ENCODE results near the gene SLTM.
"Not testable (repeated sequence)": the region's sequence is repeated elsewhere in the genome, so short reads cannot be mapped to it uniquely, and the experiment has no call there.

The SLTM gene

DNA sequence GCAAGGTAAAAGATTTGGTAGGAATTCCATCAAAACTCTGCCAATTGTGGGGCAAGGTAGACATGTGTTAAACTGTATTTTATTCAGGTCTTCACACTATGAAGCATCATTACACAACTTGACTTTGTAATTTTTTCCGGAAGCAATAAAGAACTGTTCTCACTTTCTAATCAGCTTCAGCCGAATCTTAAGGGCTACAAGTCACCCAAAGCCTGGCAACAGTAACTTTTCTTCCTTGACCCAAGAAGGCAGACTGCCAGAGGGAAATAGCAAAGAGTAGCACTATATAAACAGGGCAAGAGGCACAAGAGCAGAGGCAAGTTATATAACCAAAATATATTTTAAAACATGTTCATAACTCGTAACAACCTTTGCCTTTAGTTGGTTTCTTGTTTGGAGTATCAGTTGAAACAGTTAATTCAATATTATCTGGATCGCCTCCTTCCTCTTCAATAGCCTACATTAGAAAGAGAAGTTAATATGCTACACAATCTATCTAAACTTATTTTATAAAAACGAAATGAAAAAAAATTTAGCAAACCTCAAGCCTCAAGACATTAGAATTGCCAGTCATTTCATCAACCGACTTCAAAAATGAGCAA is 1.4 kb downstream of the SLTM start:
- Histone ChIP-seq H3K4me3 (peak overlapping the region; percentile 49 to 81 (median 78)), H3K27ac (peak overlapping the region in 20 of 21 experiments; percentile 94 to 100 (median 99))

DNA sequence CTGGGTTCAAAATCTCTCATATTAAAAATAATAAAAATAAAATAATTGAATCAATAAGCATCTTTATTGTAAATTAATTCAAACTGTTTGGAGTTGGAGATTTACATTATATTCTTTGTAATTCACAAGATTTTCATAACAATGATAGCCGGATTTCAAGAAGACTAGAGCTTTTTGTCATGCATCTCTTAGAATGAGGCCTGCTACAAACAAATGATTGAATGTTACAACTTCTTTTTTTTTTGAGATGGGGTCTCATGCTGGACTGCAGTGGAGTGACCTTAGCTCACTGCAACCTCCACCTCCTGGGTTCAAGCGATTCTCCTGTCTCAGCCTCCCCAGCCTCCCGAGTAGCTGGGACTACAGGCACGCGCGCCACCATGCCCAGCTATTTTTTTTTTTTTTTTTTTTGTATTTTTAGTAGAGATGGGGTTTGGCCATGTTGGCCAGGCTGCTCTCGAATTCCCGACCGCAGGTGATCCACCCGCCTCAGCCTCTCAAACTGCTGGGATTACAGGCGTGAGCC is 3.5 kb downstream of the SLTM start:
- no peak overlapping the region for H3K4me3 ChIP-seq
- H3K27ac ChIP-seq = no peak overlapping the region

DNA sequence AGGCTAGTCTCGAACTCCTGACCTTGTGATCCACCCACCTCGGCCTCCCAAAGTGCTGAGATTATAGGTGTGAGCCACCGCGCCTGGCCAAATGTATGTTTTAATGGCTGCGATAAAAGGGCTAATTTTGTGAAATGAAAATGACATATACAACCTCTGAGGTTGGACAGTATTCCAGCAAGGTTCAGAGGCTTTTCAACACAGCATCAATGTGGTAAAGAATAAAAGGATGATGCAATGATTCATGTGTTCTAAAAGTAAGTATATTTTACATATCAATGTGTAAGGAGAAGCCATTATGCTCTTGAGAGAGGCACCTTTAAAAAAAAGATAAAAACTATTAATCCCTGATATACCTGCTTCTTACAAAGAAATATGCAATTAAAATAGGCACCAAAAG is 6.7 kb downstream of the SLTM start:
- H3K27ac ChIP-seq = no peak overlapping the region
- no peak overlapping the region for H3K4me3 ChIP-seq

DNA sequence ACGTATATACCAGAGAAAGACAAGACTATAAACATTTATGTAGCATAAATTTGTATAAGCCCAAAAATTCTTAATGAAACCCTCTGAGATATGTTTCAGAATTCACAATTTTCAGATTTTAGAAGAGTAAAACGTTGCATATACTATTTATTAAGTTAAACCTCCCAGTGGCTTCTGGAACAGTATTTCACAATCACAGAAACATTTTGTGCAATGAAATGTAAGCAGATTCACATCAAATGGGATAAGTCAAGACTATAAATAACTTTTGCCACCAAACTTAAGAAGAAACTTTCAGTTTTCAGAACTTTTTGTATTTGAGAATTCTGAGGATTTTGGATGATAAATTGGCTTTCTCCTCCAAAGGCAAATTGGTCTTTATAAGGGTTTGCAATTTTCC is 9.2 kb downstream of the SLTM start:
- H3K27ac ChIP-seq = peak overlapping the region in 6 of 21 experiments; percentile 6 to 57 (median 37)
- H3K4me3 ChIP-seq = no peak overlapping the region

DNA sequence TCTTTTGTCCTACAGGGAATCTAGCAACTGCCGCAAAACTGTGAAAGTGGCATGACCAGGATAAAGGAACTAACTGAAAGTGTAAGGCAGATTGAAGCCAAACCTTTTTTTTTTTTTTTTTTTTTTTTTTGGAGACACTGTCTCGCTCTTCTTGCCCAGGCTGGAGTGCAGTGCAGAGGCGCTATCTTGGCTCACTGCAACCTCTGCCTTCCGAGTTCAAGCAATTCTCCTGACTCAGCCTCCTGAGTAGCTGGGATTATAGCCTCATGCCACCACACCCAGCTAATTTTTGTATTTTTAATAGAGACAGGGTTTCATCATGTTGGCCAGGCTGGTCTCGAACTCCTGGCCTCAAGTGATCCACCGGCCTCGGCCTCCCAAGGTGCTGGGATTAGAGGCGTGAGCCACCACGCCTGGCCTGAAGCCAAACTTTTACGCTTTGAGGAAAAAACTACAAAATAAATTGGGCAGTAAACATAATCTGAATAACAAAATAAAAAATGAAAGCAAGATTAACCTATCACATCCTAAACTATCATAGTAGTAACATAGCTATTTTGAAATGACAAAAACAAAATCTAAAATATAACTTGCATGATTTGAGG is 9.7 kb downstream of the SLTM start:
- H3K4me3 ChIP-seq = no peak overlapping the region
- H3K27ac ChIP-seq = peak overlapping the region in 6 of 21 experiments; percentile 6 to 57 (median 34)

DNA sequence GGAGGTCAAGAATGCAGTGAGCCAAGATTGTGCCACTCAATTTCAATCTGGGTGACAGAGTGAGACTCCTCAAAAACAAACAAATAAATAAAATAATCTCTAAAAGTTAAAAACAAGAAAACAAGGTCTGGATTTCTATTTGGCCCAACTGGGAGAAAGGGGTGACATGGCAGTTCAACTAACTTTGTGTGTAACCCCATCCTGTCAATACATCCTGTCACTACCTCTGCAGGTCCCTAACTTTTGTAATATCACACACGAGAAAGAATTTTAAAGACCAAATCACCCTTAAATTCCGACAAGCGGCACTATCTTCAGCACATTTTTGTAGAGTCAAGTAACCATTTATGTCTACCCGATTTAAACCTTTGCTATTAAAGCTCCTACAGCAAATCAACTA is 10.2 kb downstream of the SLTM start:
- H3K4me3 ChIP-seq = no peak overlapping the region
- peak overlapping the region in 2 of 21 experiments; percentile 31 to 38 for H3K27ac ChIP-seq

DNA sequence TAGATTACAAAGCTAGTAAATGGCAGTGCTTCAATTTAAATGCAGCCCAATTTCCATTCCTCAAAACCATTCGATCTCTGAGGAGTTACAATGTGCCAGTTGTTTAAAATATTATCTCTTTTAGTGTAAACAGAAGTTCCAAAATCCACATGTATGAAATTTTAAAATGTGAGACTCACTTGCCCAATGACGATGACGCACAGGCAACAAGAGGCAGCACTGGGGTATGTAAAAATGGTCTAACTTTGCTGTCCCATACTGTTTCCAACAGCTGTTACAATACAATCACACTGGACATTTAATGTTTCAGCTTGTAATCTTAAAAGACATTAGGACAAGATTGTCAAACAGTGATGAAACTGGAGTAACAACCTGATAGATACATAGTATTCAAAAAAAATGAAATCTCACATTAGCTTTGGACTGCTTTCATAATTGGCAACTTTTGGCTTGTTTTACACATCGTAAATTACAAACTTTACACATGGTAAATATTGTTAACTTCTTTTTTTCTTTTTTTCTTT is 12.2 kb downstream of the SLTM start:
- no peak overlapping the region for H3K27ac ChIP-seq
- H3K4me3 ChIP-seq = no peak overlapping the region

DNA sequence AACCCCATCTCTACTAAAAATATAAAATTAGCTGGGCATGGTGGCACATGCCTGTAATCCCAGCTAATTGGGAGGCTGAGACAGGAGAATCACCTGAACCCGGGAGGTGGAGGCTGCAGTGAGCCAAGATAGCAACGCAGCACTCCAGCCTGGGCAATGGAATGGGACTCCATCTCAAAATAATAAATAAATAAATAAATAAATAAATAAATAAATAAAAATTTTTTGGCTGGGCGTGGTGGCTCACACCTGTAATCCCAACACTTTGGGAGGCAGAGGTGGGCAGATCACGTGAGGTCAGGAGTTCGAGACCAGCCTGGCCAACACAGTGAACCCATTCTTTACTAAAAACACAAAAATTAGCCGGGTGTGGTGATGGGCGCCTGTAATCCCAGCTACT is 13.0 kb downstream of the SLTM start:
- H3K4me3 ChIP-seq, H3K27ac ChIP-seq: not testable (repeated sequence)

DNA sequence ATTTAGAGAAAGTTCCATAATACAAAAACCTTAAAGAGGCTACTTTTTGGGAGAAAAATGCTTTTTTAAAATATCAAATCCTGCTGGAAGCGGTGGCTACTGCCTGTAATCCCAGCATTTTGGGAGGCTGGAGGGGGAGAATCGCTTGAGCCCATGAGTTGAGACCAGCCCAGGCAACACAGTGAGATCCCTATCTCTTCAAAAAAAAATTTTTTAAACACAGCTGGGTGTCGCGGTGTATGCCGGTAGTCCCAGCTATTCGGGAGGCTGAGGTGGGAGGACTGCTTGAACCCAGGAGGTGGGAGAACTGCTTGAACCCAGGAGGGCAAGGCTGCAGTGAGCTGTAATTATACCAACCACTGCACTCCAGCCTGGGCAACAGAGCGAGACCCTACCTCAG is 14.2 kb downstream of the SLTM start:
- Histone ChIP-seq H3K4me3 (no peak overlapping the region), H3K27ac (no peak overlapping the region)

DNA sequence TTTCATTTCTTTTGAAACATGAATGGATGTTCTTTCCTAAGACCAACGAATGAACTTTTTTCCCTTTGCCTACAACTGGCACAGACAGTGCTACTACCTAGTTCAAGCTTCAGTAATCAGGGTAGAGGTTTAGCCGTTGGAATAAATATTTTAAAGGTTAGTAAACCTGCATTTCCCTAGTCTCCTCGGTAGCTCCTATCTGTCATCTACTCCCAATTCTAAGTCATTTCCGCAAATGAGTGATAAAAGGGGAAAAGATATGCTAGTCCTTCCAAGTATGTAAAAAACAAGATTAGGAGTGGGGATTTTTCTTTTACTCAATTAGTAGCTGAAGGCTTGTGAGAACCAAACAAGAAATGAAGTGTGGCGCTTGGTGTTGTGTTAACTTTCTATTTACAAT is 15.2 kb downstream of the SLTM start:
- Histone ChIP-seq H3K27ac (no peak overlapping the region), H3K4me3 (no peak overlapping the region)

DNA sequence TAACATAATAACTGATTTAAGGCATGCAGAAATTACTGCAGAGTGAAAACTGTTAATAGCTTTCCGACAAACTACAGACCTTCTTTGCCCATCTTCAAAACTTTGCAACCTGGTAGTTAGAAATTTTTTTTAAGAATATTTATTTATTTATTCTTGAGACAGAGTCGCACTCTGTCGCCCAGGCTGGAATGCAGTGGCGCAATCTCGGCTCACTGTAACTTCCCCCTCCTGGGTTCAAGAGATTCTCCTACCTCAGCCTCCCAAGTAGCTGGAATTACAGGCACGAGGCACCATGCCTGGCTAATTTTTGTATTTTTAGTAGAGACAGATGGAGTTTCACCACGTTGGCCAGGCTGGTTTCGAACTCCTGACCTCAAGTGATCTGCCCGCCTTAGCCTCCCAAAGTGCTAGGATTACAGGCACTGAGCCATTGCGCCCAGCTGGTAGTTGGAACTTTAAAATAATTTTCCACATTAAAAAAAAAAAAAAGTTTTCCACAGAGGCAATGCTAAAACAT is 15.8 kb downstream of the SLTM start:
- H3K4me3 ChIP-seq, H3K27ac ChIP-seq: not testable (repeated sequence)

DNA sequence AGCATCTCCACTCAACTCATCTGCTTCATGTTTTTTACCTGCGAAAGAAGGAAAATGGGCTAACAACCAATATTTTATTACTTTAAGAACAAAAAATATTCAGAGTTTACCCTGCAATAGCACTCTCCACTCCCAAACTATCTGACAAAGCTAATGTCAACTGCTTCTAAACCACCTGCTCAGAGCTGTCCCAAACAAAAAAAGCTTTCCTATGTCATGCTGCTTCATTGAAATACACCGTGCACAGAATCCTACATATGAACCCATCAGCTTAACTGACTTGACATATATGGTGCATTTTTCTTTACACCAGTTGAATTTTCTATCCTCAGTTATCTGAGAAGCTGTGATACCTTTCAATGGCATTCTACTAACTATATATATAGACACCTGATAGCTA is 16.5 kb downstream of the SLTM start:
- Histone ChIP-seq H3K27ac (no peak overlapping the region), H3K4me3 (no peak overlapping the region)

DNA sequence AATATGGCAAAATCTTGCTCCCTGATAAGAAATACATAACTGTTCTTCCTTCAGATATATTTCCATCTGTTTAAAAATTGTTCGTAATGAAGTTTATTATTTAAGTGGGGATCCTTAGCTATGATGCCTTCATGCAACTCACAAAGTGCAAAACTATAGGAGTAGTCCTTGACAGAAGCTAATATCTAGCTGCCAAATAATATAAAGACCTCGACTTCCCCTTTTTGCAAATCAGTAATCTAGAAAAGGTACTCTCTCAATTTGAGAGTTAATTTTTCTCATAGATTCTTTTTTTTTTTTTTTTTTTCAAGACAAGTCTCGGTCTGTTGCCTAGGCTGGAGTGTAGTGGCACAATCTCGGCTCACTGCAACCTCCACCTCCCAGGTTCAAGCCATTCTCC is 23.0 kb downstream of the SLTM start:
- H3K27ac ChIP-seq = no peak overlapping the region
- no peak overlapping the region for H3K4me3 ChIP-seq

DNA sequence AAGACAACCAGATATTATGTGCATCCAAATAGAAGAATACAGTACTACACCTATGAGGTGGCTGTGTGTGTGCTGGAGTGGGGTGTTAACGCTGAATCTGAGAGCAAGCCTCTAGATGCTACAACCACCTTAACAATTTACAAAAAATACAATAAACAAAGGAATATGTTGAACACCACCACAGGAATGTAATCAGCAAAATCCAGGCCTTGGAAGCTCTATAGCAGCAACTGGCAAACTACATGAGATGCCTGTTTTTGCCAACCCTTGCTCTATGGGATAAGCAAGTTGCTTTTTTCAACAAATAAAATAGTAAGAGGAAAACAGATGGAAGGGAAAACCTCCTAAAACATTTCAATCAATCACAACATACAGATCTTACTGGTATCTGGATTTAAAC is 23.9 kb downstream of the SLTM start:
- Histone ChIP-seq H3K4me3 (no peak overlapping the region), H3K27ac (no peak overlapping the region)

DNA sequence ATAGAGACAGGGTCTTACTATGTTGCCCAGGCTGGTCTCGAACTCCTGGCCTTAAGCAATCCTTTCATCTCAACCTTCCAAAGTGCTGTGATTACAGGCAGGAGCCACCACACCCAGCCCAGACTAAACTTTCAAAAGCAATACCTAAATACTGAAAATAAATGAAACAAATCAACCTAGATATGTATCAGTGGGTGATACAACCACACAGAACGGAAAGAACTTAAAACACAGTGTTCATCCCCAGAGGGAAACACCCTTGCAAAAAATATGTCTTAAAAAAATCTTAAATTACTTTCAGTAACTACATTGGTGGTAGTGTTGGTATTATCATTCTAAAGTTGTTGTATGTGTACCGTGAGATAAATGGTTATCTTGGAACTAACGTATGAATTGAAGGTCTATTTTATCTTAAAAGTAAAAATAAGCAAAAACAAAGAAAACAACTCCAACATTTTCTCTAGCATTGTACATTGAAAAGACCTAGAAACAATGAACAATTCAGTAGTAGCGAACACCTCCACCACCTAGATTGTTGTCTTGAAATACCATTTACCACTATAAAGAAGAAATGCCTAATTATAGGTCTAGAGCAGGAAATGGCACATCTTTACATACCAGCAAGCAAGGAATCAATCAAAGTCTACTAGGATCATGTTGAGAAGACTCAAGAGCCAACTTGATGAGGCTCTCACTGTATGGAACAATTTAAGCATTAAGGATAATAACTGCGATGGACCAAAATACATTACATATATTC is 24.7 kb downstream of the SLTM start:
- no peak overlapping the region for H3K27ac ChIP-seq
- no peak overlapping the region for H3K4me3 ChIP-seq

DNA sequence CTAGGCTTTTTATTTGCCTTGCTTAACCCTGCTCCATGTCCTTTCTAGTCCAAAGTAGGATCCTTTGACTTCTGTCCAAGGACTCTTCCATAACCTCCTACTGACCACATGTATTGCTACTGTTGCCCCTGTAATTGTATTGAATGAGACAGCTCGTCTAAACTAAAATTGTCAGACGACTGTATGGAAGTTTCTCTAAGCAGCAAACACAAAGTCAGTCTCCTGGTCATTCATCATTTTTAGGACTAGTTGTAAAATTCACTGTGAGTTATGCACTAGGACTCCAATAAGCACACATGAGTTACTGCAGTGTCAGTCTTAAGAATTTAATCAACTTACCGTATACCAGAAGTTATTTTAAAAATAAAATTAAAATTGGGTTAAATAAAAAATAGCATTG is 32.8 kb downstream of the SLTM start:
- Histone ChIP-seq H3K27ac (no peak overlapping the region), H3K4me3 (no peak overlapping the region)

DNA sequence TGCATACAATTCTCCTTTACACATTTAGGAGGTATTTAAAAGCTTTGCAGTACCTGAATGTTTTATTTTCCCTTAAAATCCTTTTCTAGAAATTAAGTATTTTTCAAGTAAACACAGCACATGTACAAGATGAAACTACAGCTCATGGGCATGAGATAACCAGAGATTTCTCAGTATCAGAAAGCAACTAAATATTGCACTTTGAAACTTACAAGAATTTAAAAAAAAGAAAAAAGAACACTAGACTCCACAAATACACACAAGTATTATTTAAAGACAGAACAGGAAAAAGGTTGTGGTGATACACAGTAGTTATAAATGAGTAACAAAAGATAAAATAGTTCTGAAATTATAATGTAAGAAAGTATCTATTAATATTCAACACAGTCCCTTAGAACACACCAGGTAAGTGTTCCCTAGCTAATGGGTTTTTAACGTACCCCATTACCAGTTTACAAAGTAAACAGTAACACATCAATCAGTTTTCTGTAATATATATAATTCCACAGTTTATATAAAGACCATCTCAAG is 35.3 kb downstream of the SLTM start:
- no peak overlapping the region for H3K27ac ChIP-seq

DNA sequence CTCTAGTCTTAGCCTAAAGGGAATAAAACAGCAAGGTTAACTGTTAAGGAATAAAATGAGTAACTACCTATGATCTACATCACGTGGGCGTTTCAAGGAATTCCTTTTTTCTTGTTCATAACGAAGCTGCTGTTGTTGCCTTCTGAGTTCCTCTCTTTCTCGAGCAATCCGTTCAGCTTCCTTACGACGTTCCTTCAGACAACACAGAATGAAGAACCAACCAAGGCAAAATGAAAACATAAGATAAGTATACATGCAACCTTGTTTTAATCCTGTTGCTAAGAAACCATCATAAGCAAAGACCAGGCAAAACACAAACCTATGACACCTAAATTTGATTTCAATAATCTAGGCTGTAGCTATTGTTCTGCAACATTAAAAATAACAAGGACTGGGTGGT is 44.1 kb downstream of the SLTM start:
- H3K4me3 ChIP-seq = no peak overlapping the region
- H3K27ac ChIP-seq = peak overlapping the region in 1 of 21 experiments; percentile 22

More for the DNA sequence above, 35.3 kb downstream of the SLTM start:
- H3K4me3 ChIP-seq = no peak overlapping the region

DNA sequence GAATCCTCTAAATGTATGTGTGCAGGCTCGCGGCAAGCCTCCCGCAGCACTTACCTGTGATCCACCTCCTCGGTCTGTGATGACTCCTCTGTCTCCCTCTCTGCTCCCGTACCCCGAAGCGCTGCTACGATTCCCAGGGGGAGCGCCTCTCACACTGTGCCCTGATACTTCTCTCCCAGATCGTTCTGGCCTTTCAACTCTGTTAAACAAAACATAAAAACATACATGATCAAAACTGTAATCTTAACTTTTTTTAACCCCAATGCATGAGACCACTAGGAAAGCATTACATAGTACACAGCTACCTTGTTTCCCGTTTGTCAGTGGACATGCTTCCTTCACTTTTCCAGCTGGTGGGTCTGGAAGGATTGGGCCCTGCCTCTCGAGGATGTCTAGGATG is 46.6 kb downstream of the SLTM start:
- H3K27ac ChIP-seq = no peak overlapping the region
- H3K4me3 ChIP-seq = no peak overlapping the region

DNA sequence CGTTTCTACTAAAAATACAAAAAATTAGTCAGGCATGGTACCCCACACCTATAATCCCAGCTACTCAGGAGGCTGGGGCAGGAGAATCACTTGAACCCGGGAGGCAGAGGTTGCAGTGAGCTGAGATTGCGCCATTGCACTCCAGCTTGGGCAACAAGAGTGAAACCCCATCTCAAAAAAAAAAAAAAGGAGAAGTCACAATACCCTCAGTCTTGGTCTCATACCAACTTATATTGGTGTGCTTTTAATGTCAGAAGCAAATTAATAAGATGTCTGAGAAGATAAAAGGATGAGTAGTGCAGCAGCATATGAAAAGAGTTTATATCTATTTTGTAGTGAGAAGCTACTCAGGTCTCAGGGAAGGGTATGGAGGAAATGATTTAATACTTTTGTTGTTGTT is 49.6 kb downstream of the SLTM start:
- H3K27ac ChIP-seq, H3K4me3 ChIP-seq: not testable (repeated sequence)

Data from skin epidermis (tissue), 12 donors.